Small intestine (tissue), 7 donors: ENCODE data around the gene PRELP. TPM values are rescaled to one million over a fixed set of nuclear protein-coding genes. Genes with fewer than 3 reads are reported as not detected.

Source experiments
- DNase-seq, 2 donors: peaks; one replicate each; pipeline versions ENCODE4 v3.0.0 to v3.0.0-alpha.2; 2013
- FAIRE-seq: peaks from 2 replicates; lab custom pipeline; 2012; peaks lifted over from hg19 to GRCh38; lab: Jason Lieb, UNC
- H3K27ac ChIP-seq, 3 donors: one replicate each; pipeline ENCODE4 v1.5.1; 2013; ENCODE audit warnings: low read length in 2 of 3, mild to moderate bottlenecking in 2 of 3, control low read depth in 1 of 3, inconsistent platforms in 1 of 3, low read depth in 1 of 3, moderate library complexity in 1 of 3
- H3K27me3 ChIP-seq, 3 donors: one replicate each; pipeline ENCODE4 v1.6.1; 2013; ENCODE audit warnings: low read length in 3 of 3, inconsistent platforms in 1 of 3; ENCODE audit not compliant: control insufficient read depth in 3 of 3, insufficient read depth in 3 of 3
- H3K36me3 ChIP-seq, 3 donors: one replicate each; pipeline ENCODE4 v1.6.1; 2013; ENCODE audit warnings: low read length in 3 of 3, inconsistent platforms in 1 of 3, low read depth in 1 of 3, mild to moderate bottlenecking in 1 of 3, moderate library complexity in 1 of 3; ENCODE audit not compliant: control insufficient read depth in 3 of 3, insufficient read depth in 2 of 3
- H3K4me1 ChIP-seq, 3 donors: one replicate each; pipeline ENCODE4 v1.6.1; 2013; ENCODE audit warnings: low read length in 2 of 3, inconsistent platforms in 1 of 3, low read depth in 1 of 3, mild to moderate bottlenecking in 1 of 3, moderate library complexity in 1 of 3; ENCODE audit not compliant: control insufficient read depth in 3 of 3, insufficient read depth in 2 of 3
- H3K4me3 ChIP-seq, 3 donors: one replicate each; pipeline ENCODE4 v1.5.1; 2013; ENCODE audit warnings: low read length in 3 of 3, control low read depth in 1 of 3, inconsistent platforms in 1 of 3, low read depth in 1 of 3, mild to moderate bottlenecking in 1 of 3, moderate library complexity in 1 of 3
- H3K9me3 ChIP-seq, 2 donors: one replicate each; pipeline ENCODE4 v1.6.1; 2013; ENCODE audit warnings: low read depth in 1 of 2, low read length in 1 of 2; ENCODE audit not compliant: control insufficient read depth in 2 of 2, insufficient read depth in 1 of 2
- WGBS, 3 donors: extraction: QIAGEN DNeasy Blood & Tissue Kit; methylation state at CpG; one replicate each; pipeline ENCODE4 v1.1.7; 2013; 5-methylcytosine and 5-hydroxymethylcytosine counted together
- polyA plus RNA-seq, 4 donors: library from polyadenylated mRNA; stranded (reverse) in 3 of 4; unstranded in 1 of 4; fragments of 200-250 nt in 3 of 4; fragments of 120-200 nt in 1 of 4; gene quantifications; one replicate each; pipeline versions ENCODE4 v1.2.1 to v1.2.3, GENCODE V29; 2013
- donor health status: healthy with polysubstance abuse.
- donor health status: control.
- donor health status: control.
- donor health status: Bipolar disorder and iron deficiency.
- donor health status: healthy.

PRELP gene
- polyA plus RNA-seq, 4 donors, result 0.22 to 27.0 (median 0.46) TPM

GRCh38 chr1:203481196-203481595, 5.6 kb downstream of the PRELP start:
- no peak overlapping the region for H3K4me3 ChIP-seq
- FAIRE-seq, result no peak

GRCh38 chr1:203486618-203487370, 11.2 kb downstream of the PRELP start:
- Histone ChIP-seq H3K27me3 (no peaks in the 10 kb centered on the region), H3K9me3 (no peaks in the 10 kb centered on the region), H3K36me3 (no peaks in the 10 kb centered on the region), H3K4me3 (peak overlapping the region in 1 of 3 donors; percentile 46), H3K4me1 (peaks cover 0 to 12% (median 0%) of the 10 kb centered on the region in 3 donors), H3K27ac (peak overlapping the region in 2 of 3 donors; percentile 56 to 69)
- FAIRE-seq (no peak), DNase-seq (no peak)
- 86 to 90% (median 90%) methylated on average over 27 to 28 of the region's 28 CpGs for WGBS, 3 donors

More at GRCh38 chr1:203481196-203481595, 5.6 kb downstream of the PRELP start:
- Histone ChIP-seq H3K27ac (no peak overlapping the region), H3K9me3 (no peaks in the 10 kb centered on the region), H3K4me1 (peaks cover 0 to 7% (median 0%) of the 10 kb centered on the region in 3 donors), H3K27me3 (no peaks in the 10 kb centered on the region), H3K36me3 (no peaks in the 10 kb centered on the region)
- DNase-seq, result no peak
- 50 to 81% (median 74%) methylated on average over 1 of the region's 1 CpG for WGBS, 3 donors

GRCh38 chr1:203488539-203488938, 12.9 kb downstream of the PRELP start:
- Histone ChIP-seq H3K9me3 (no peaks in the 10 kb centered on the region), H3K27me3 (no peaks in the 10 kb centered on the region), H3K4me3 (no peak overlapping the region), H3K36me3 (no peaks in the 10 kb centered on the region), H3K27ac (no peak overlapping the region), H3K4me1 (peaks cover 0 to 12% (median 0%) of the 10 kb centered on the region in 3 donors)
- FAIRE-seq (no peak), DNase-seq (no peak)
- 67 to 81% (median 69%) methylated on average over 7 of the region's 7 CpGs for WGBS, 3 donors

- DNase-seq (no peak), FAIRE-seq (no peak)
- Histone ChIP-seq H3K27ac (no peak overlapping the region), H3K4me3 (no peak overlapping the region), H3K27me3 (no peaks in the 10 kb centered on the region), H3K4me1 (peaks cover 0 to 12% (median 0%) of the 10 kb centered on the region in 3 donors), H3K36me3 (no peaks in the 10 kb centered on the region), H3K9me3 (no peaks in the 10 kb centered on the region)
- 94 to 98% (median 95%) methylated on average over 9 of the region's 9 CpGs for WGBS, 3 donors
Measured at GRCh38 chr1:203490607-203491006, 15.0 kb downstream of the PRELP start.

- WGBS, 3 donors, result 52 to 72% (median 70%) methylated on average over 9 of the region's 9 CpGs
- H3K27ac ChIP-seq, result no peak overlapping the region
- no peak overlapping the region for H3K4me3 ChIP-seq
- DNase-seq (no peak), FAIRE-seq (no peak)
- H3K27me3 ChIP-seq, result peaks cover 0 to 2% (median 0%) of the 10 kb centered on the region in 3 donors
- peaks cover 0 to 12% (median 0%) of the 10 kb centered on the region in 3 donors for H3K4me1 ChIP-seq
- H3K36me3 ChIP-seq, result no peaks in the 10 kb centered on the region
- H3K9me3 ChIP-seq, result no peaks in the 10 kb centered on the region
Measured at GRCh38 chr1:203491664-203492063, 16.1 kb downstream of the PRELP start.

- no peak overlapping the region for H3K4me3 ChIP-seq
- WGBS, 3 donors, result 57 to 64% (median 63%) methylated on average over 7 to 8 of the region's 8 CpGs
- no peaks in the 10 kb centered on the region for H3K36me3 ChIP-seq
- FAIRE-seq (no peak), DNase-seq (no peak)
- H3K27ac ChIP-seq, result no peak overlapping the region
- peaks cover 0 to 2% (median 0%) of the 10 kb centered on the region in 3 donors for H3K27me3 ChIP-seq
- peaks cover 0 to 8% (median 0%) of the 10 kb centered on the region in 3 donors for H3K4me1 ChIP-seq
- no peaks in the 10 kb centered on the region for H3K9me3 ChIP-seq
Measured at GRCh38 chr1:203492082-203492747, 16.6 kb downstream of the PRELP start.

- Histone ChIP-seq H3K4me1 (peaks cover 0 to 5% (median 0%) of the 10 kb centered on the region in 3 donors), H3K27me3 (peaks cover 0 to 2% (median 0%) of the 10 kb centered on the region in 3 donors), H3K4me3 (no peak overlapping the region), H3K27ac (no peak overlapping the region), H3K36me3 (no peaks in the 10 kb centered on the region), H3K9me3 (no peaks in the 10 kb centered on the region)
- no peak for FAIRE-seq
- WGBS, 3 donors, result 80 to 84% (median 81%) methylated on average over 6 of the region's 6 CpGs
- DNase-seq, result no peak
Measured at GRCh38 chr1:203492748-203493130, 17.1 kb downstream of the PRELP start.

GRCh38 chr1:203493901-203494300, 18.3 kb downstream of the PRELP start, which contains the start of gene OPTC:
Gene OPTC, plus strand, starts transcription at chr1:203494153. Its CDS starts 1,853 bp downstream, at chr1:203496006.
- H3K27ac ChIP-seq, result no peak within 1 kb of the TSS
- H3K9me3 ChIP-seq, result no peaks in the 10 kb centered on the region
- peaks cover 0 to 2% (median 0%) of the 10 kb centered on the region in 3 donors for H3K27me3 ChIP-seq
- FAIRE-seq (no peak), DNase-seq (no peak)
- H3K36me3 ChIP-seq, result no peaks in the 10 kb centered on the region
- H3K4me1 ChIP-seq, result no peaks in the 10 kb centered on the region
- 85 to 90% (median 87%) methylated on average over 5 of the region's 5 CpGs for WGBS, 3 donors
- no peak within 1 kb of the TSS for H3K4me3 ChIP-seq
